Skeletal muscle tissue (tissue), 4 donors: Measurements from ENCODE around the gene LIPT2. TPM values are rescaled to one million over a fixed set of nuclear protein-coding genes. Genes with fewer than 3 reads are reported as not detected.

ENCODE experiments used
- H3K27ac ChIP-seq: one replicate; pipeline ENCODE4 v1.7.0; 2013; ENCODE audit warnings: mild to moderate bottlenecking, low read depth, low read length, inconsistent platforms
- H3K27me3 ChIP-seq, 3 donors: one replicate each; pipeline ENCODE4 v1.7.0; 2013; ENCODE audit warnings: low read length in 3 of 3; ENCODE audit not compliant: control insufficient read depth in 3 of 3, insufficient read depth in 3 of 3
- H3K36me3 ChIP-seq, 3 donors: one replicate each; pipeline ENCODE4 v1.7.0; 2013; ENCODE audit warnings: low read length in 3 of 3; ENCODE audit not compliant: control insufficient read depth in 3 of 3, insufficient read depth in 3 of 3
- H3K4me1 ChIP-seq, 3 donors: one replicate each; pipeline ENCODE4 v1.7.0; 2013; ENCODE audit warnings: low read length in 3 of 3, mild to moderate bottlenecking in 3 of 3; ENCODE audit not compliant: control insufficient read depth in 3 of 3, insufficient read depth in 3 of 3
- H3K4me3 ChIP-seq, 3 donors: one replicate each; pipeline ENCODE4 v1.7.0; 2013; ENCODE audit warnings: low read length in 3 of 3
- H3K9ac ChIP-seq, 3 donors: one replicate each; pipeline ENCODE4 v1.7.0; 2013; ENCODE audit warnings: low read length in 3 of 3, mild to moderate bottlenecking in 3 of 3, moderate library complexity in 2 of 3, low read depth in 1 of 3
- H3K9me3 ChIP-seq, 3 donors: one replicate each; pipeline ENCODE4 v1.7.0; 2013; ENCODE audit warnings: low read length in 3 of 3; ENCODE audit not compliant: control insufficient read depth in 3 of 3
- total RNA-seq: library from RNA; depleted of rRNA; stranded (reverse); fragments of >200 nt; gene quantifications from one replicate; pipeline ENCODE4 v1.2.3, GENCODE V29; 2014
- donor health status: Osteomylitis.

The LIPT2 gene
- total RNA-seq, 1 donor from 2014 or later = 2.6 TPM

DNA sequence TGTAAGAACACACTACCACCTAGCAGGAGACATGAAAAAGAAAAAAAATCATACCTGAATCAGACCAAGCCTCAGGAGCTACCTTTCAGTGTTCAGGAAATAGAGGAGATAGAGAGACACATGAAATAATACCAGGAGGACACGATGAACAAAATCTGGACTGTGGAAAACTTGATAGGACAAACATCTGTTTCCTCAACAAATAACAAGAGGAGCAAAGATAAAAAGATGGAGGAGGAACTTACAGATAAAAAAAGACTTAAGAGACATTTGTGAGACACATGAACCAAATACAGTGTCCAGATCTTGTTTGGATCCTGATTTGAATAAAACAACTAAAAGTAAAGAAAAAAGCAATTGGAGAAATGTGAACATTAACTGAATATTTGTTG, 13.8 kb downstream of the LIPT2 start:
- Histone ChIP-seq H3K27me3 (no peaks in the 10 kb centered on the region), H3K4me3 (no peak overlapping the region), H3K9ac (no peak overlapping the region), H3K4me1 (no peaks in the 10 kb centered on the region), H3K9me3 (no peaks in the 10 kb centered on the region), H3K27ac (no peak overlapping the region), H3K36me3 (no peaks in the 10 kb centered on the region)

DNA sequence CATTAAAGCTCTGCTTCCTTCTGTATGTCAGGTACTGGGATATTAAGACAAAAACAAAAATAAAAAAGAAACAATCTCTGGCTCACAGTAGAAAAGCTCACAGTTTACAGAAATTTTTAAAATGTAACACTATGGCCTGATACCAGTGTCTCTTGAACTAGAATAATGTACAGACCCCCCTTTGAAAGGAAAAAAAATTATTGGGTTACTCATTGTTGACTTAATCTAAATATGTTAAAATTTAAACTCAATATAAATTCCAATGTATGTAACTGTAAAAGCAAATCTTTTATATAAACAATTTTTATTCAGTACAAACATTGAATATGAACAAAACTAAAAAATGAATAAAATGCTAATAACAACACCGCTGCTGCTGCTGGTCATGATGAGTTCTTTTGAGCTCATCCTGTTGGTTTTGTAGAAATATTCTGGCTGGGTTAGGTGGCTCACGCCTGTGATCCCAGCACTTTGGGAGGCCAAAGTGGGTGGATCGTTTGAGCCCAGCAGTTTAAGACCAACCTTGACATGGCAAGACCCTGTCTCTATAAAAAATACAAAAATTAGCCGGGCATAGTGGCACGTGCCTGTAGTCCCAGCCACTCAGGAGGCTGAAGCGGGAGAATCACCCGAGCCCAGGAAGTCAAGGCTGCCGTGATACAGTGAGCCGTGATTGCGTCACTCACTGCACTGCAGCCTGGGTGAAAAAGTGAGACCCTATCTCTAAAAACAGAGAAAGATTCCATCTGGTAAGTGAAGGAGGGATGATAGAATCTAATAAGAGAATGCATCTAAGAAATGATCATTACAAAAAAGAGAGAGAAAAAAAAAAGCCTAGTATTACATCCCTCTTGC, 14.4 kb downstream of the LIPT2 start:
- H3K4me1 ChIP-seq = no peaks in the 10 kb centered on the region
- H3K9ac ChIP-seq = no peak overlapping the region
- no peaks in the 10 kb centered on the region for H3K27me3 ChIP-seq
- H3K36me3 ChIP-seq = no peaks in the 10 kb centered on the region
- no peaks in the 10 kb centered on the region for H3K9me3 ChIP-seq
- H3K27ac ChIP-seq = no peak overlapping the region
- H3K4me3 ChIP-seq = no peak overlapping the region

DNA sequence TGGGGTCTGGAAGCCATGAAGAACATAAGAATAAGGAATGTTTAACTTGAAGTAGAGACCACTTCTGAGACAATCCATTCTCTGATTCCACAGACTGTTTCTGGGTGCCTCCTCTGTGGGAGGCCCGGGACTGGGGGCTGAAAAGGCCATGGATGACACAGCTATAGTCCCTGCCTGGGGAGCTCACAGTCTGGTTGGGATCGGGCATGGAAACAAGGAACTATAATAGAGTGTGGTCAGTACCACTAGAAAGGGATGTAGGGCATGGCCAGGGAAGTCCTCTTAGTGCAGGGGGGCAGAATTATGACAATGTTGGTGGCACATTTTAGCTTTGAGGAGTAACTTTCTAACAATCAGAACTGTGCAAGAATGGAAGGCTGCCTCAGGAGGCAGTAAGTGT, 17.0 kb downstream of the LIPT2 start:
- Histone ChIP-seq H3K4me3 (no peak overlapping the region), H3K9ac (no peak overlapping the region), H3K9me3 (no peaks in the 10 kb centered on the region), H3K4me1 (no peaks in the 10 kb centered on the region), H3K36me3 (no peaks in the 10 kb centered on the region), H3K27ac (no peak overlapping the region), H3K27me3 (no peaks in the 10 kb centered on the region)

DNA sequence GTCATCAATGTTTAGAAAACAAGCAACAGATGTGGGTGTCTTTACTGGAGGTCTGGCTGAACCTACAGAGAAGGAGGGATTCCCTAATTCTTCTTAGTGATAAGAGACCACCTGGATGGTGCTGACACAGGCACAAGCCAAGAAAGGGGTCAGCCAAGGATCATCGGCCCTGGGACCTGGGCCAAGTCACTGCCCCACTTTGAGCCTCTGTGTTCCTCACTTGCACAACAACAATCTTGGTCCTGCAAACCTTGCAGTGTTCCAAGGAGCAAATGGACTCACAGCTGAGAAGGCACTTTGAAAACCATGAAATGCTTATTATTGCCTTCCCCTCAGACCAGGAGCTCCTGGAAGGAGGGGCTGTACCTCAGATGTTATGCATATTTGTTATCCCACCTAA, 19.2 kb downstream of the LIPT2 start:
- Histone ChIP-seq H3K9ac (no peak overlapping the region), H3K27me3 (no peaks in the 10 kb centered on the region), H3K27ac (no peak overlapping the region)

DNA sequence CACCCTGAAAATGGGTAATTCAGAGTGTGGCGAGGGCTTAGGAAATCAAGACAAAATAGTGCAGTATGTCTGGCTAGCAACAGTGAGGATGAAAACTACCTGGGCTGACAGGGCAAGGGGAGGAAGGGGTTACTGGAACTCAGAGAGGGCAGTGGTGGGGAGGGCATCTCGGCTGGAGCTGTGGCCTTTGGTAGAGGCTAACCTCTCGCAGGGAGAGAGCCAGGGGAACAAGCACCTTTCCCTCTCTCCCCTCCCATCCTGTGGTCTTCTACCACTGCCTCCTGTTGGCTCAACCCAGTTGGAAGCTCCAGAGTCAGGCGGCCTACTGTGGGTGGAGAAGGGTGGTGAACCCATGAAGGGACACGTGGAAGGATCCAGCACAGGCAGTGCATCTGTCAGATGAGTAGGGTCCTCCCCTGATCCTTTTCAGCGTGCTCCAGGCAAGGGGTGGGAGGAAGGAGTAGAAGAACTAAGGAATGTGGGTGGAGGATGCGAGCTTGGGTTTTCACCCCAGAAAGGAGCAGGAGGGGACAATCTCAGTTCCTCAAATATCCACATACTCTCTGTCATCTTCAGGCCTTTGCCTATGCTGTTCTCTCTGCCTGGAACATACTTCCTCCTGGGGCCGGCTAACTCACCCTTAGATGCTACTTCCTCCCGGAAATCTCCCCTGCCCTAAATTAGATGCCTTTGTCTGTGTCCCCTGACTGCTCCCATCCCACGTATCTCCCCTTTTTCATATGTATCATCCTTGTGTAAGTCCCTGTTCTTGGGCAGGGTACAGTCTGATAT, 19.9 kb downstream of the LIPT2 start:
- H3K27ac ChIP-seq = no peak overlapping the region
- H3K36me3 ChIP-seq = no peaks in the 10 kb centered on the region
- H3K9me3 ChIP-seq = no peaks in the 10 kb centered on the region
- H3K27me3 ChIP-seq = no peaks in the 10 kb centered on the region
- no peak overlapping the region for H3K4me3 ChIP-seq
- H3K9ac ChIP-seq = no peak overlapping the region
- H3K4me1 ChIP-seq = peaks cover 2 to 3% (median 3%) of the 10 kb centered on the region in 3 donors

More for the DNA sequence above, 19.2 kb downstream of the LIPT2 start:
- Histone ChIP-seq H3K4me1 (no peaks in the 10 kb centered on the region), H3K4me3 (no peak overlapping the region), H3K9me3 (no peaks in the 10 kb centered on the region), H3K36me3 (no peaks in the 10 kb centered on the region)

DNA sequence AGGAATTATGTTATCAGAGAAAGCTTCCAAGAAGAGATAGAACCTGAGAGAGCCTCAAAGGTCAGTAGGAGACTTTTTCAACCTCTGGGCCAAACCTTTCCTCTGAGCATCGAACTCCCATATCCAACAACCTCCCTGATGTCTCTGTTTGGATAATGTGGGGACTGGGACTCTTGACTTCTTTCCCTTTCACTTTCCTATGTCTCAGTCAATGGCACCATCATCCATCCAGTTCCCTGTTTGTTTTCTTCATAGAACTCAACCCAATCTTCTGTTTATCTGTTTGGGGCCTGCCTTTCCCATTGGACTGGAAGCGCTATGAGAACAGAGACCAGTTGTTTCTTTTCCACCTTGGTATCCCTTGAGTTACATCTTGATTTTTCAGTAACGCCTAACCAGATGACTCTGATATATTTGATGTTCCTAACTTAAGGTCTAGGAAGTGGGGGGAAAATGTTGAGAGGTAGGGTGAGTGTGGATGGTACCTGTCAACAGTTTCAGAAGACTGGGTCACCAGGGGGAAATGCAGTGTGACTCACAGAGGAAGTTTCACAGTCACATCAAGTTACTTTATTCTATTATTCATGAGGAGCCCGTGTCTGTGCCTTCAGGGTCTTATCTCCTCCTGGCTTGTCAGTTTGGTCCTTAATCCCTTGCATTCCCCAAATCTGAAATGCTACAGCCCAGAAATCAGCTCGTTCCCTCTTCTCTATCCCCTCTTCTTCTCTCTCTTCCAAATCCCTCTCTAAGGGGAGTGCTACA, 21.7 kb downstream of the LIPT2 start:
- Histone ChIP-seq H3K9me3 (no peaks in the 10 kb centered on the region), H3K4me3 (no peak overlapping the region), H3K27me3 (no peaks in the 10 kb centered on the region), H3K4me1 (peaks cover 6 to 18% (median 9%) of the 10 kb centered on the region in 3 donors), H3K9ac (no peak overlapping the region), H3K27ac (no peak overlapping the region), H3K36me3 (no peaks in the 10 kb centered on the region)

DNA sequence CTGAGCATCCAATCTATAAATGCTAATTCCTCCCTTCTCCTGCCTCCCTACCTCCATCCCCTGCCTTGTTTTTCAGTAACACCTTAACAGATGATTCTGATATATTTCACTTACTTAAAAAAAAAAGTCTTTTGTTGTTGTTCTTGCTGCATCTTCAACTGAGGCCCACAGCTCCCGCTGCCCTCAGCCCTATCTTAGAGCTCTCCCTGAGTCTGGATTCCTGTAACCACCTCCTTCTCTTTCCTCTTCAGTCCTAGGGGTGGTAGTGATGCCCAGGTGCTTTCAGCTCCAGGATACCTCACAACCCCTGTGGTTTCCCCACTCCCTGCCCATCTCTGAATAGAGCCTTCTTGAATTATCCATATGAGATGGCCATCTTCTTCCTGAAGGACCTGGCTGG, 22.5 kb downstream of the LIPT2 start:
- H3K36me3 ChIP-seq = no peaks in the 10 kb centered on the region
- peaks cover 10 to 22% (median 13%) of the 10 kb centered on the region in 3 donors for H3K4me1 ChIP-seq
- H3K9ac ChIP-seq = no peak overlapping the region
- H3K27me3 ChIP-seq = no peaks in the 10 kb centered on the region
- no peak overlapping the region for H3K27ac ChIP-seq
- H3K4me3 ChIP-seq = no peak overlapping the region
- no peaks in the 10 kb centered on the region for H3K9me3 ChIP-seq

DNA sequence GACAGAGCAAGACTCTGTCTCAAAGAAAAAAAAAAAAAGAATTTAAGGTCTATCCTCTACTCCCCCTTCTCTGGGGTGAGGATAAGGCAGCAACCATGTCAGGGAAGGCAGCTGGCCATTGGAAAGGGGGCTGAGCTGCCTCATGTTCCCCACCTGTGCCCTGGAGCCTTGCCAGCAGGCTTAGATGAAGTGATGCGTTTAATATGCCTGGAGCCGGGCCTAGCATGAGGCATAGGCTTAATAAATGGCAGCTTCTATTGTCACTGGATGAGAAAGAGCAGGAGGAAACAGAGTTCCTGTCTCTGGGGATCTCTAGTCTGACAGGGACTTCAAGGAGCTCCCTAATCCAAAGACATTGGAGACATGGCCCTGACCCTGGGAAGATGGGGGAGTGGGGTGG, 23.0 kb downstream of the LIPT2 start:
- Histone ChIP-seq H3K4me1 (peaks cover 10 to 22% (median 13%) of the 10 kb centered on the region in 3 donors), H3K9me3 (no peaks in the 10 kb centered on the region), H3K27me3 (no peaks in the 10 kb centered on the region), H3K4me3 (no peak overlapping the region), H3K36me3 (no peaks in the 10 kb centered on the region), H3K27ac (no peak overlapping the region), H3K9ac (no peak overlapping the region)

DNA sequence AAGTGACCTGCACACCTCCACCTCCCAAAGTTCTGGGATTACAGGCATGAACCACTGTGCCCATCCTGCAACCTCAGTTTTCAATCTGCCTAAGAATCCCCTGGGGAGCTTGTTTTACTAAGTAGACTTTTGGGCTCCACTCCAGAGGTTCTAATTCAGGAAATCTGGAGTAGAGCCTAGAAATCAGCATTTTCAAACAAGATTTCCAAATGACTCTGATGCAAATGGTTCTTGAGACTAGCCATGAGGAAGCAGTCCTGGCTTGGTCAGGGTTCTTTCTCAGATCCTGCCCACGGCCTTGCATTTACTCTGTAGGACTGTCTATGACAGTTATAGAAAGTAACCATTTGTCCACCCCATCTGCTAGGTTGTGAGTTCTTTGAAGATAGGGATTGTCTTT, 24.6 kb downstream of the LIPT2 start:
- H3K4me3 ChIP-seq = no peak overlapping the region
- H3K9me3 ChIP-seq = no peaks in the 10 kb centered on the region
- no peaks in the 10 kb centered on the region for H3K36me3 ChIP-seq
- H3K9ac ChIP-seq = no peak overlapping the region
- no peaks in the 10 kb centered on the region for H3K27me3 ChIP-seq
- H3K27ac ChIP-seq = no peak overlapping the region
- H3K4me1 ChIP-seq = peaks cover 10 to 22% (median 13%) of the 10 kb centered on the region in 3 donors
